T-helper 1 cell (primary cell): Measurements from ENCODE around the gene PAIP2.
A peak's percentile ranks its signal among the peaks of the same experiment; 100 is the strongest.

Experiments used
- DNase-seq, 5 donors: peaks; one replicate each; pipeline ENCODE4 v3.0.0-alpha.2; 2012 to 2020

The PAIP2 gene

DNA sequence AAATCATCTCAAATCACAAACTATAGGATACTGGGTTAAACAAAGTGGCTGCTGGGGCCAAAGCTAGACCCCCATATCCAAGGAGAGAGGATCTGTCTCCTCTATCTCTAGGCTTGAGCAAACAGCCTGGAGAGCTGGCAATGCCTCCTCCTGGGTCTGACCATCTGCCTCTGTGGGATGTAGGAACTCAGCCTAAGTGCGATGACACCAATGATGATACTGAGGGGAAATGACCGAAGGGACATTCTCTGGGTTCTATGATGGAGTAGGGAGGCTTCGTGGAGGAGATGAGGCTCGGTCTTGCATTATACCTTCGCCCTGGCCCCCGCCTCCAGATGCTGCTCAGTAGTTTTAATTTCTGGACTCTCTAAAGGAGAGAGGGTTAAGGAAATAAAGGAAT is 71.5 kb downstream of the PAIP2 start:
- DNase-seq = no peak

DNA sequence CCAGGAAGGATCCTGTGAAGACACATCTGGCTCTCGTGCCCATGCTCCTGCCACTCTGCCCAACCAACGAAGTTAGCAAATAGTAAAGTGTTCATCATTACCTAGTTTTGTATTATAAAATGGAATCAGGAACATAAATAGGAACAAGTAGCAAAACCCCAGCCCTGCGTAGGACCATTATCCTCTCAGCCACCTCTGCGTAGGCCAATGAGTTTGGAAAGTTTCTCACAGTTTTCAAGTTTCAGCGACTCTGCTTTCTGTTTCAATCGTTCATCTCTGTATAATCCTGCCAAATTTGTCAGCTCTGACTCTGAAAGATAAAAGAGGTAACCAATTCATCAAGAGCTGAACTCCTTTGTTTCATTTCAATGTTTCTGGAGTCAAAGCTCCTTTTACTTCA is 72.3 kb downstream of the PAIP2 start:
- peak in 1 of 5 donors; percentile 60 for DNase-seq

DNA sequence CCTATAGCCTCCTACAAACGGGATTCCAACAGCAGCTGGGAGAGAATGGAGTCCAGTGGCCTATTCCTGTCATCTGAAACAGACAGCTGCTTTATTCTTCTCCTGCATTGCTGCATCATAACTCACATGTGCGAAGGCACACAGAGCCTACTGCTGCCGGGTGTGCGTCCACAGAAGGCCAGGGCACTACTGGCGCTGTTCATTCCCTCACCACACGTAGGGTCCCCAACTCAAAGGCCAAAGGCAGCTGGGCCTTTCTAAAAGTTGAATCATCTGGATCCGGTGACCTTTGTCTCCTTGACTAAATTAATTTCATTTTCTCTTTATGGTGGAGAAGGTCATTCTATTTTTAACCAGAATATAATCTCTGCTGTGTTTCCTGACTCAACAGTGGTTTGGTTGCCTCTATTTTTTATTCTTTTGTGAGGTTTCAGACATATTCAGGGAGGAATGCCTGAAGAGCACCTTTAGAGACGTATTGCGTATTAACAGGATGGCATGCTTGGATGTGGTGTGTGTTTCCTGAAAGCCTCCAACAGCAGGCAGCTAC is 73.0 kb downstream of the PAIP2 start:
- no peak for DNase-seq

DNA sequence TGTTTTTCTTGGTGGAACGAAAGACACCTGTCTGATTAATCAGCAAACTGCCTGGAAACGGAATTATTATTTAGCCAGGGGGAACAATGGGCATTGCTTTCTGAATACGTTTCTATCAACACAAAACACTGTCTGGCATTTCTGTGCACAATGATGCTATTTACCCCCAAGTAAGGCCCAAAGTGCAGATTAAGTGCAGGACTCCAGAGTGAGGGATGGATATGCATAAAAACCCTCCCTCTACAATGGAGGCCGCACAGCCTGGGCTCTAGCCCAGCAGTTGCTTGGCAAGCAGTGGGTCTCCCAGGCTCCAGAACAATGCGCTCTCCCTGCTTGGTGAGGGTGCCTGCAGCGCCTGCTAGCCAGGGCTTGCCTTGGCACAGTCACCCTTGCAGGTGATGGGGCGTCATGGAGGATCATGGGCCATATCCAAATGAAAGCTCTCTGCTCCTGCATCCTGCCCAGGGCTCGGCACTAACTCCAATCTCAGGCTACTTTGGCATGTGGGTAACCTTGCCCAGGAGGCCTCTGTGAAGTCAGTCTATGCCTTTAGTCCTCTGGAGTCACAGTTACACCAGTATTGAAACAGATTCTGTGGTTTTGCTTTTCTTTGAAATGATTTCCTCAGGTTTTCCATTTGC is 73.7 kb downstream of the PAIP2 start:
- peak in 1 of 5 donors; percentile 88 for DNase-seq

DNA sequence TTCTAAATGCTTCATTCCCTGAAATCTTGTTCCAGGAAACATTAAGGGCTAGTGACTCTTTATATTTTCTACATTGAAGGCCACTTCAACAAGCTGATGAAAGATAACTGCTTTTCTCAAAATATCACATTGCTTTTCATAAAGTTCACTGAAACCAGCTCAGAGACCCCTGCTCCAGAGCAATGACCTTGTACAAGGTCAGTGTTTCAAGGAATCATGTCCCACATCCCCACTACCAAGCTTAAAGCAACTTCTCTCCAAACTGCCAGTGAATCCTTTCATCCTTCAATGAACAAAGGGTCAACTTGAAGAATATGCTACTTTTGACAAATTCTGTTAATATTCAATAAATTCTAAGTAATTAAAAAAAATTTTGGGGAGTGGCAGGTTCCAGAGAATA is 74.2 kb downstream of the PAIP2 start:
- no peak for DNase-seq

DNA sequence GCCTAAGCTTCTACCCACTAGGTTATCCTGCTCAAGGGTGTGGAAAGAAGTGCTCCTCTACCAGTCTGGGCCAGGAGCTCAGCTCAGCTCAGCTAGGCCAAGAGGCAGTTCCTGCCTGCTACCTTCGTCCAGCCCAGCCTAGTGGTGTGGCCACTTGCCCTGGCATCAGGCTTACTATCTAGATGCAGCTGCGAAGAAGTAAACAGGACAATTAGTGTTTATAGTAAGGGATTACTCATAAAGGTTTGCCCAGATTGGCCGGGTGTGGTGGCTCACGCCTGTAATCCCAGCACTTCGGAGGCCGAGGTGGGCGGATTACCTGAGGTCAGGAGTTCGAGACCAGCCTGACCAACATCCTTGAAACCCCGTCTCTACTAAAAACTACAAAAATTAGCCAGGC is 75.0 kb downstream of the PAIP2 start:
- no peak for DNase-seq

DNA sequence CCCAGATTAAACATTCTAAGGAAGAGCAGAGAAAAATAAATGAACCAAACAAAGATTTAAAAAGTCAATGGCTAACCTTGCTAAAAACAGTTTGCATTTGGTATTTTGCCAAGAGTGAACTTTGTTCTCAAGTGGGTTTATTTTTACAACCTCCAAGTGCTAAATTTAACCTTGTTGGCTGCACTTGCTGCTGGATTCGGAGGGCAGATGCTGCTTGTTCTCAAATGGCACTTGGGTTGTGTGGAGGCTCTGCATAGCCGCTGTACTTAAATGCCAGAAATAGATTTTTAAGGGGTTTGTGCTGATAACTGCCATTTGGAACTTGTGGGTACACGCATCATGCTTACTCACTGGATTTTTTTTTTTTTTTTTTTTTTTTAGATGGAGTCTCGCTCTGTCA is 75.6 kb downstream of the PAIP2 start:
- no peak for DNase-seq

DNA sequence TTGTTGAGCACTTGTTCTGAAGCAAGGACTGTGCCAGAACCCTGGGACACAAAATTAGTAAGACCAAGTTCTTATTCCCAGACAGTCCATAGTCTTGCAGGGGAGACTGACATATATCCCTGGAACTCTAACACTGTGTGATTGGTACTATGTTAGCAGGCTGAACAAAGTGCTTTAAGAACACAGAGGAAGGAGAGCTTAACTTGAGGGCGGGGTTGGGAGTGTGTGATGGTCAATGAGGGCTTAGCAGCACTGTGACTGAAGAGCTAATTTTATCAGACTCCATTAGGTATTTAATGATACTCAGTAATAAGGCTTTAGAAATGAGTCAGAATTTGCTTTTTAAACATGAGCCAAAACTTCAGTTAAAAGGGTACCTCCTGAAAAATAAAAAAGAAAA is 77.1 kb downstream of the PAIP2 start:
- DNase-seq = no peak
